Type B pancreatic cell (in vitro differentiated cells): ENCODE data around the gene H6PD. TPM values are rescaled to one million over a fixed set of nuclear protein-coding genes. Genes with fewer than 3 reads are reported as not detected.
"Not testable (repeated sequence)": the region's sequence is repeated elsewhere in the genome, so short reads cannot be mapped to it uniquely, and the experiment has no call there.

Source experiments
- DNase-seq: peaks from one replicate; pipeline ENCODE4 v3.0.0; 2021; ENCODE audit warnings: mixed read lengths; ENCODE audit not compliant: unreplicated experiment; ENCODE audit errors: extremely low spot score
- H3K27ac Mint-ChIP-seq: 2 replicates; pipeline ENCODE4 v1.8.0; 2021; ENCODE audit warnings: mild to moderate bottlenecking, mixed read lengths
- H3K27me3 Mint-ChIP-seq: 2 replicates; pipeline ENCODE4 v1.8.0; 2021; ENCODE audit warnings: mixed read lengths
- H3K36me3 Mint-ChIP-seq: 2 replicates; pipeline ENCODE4 v1.8.0; 2021; ENCODE audit warnings: mixed read lengths
- H3K4me1 Mint-ChIP-seq: one replicate; pipeline ENCODE4 v1.8.0; 2021; ENCODE audit warnings: mixed read lengths; ENCODE audit not compliant: unreplicated experiment
- H3K4me3 Mint-ChIP-seq: 2 replicates; pipeline ENCODE4 v1.8.0; 2021; ENCODE audit warnings: mild to moderate bottlenecking, mixed read lengths
- H3K9me3 Mint-ChIP-seq: 2 replicates; pipeline ENCODE4 v1.8.0; 2021; ENCODE audit warnings: mixed read lengths
- CTCF ChIP-seq: fragments of 200-600 bp; sonication (generic); conservative IDR thresholded peaks from 2 replicates; pipeline ENCODE4 v1.5.0; 2021; ENCODE audit warnings: antibody characterized with exemption, mild to moderate bottlenecking
- total RNA-seq: library from RNA; stranded (reverse); gene quantifications from 2 replicates; pipeline ENCODE4 v1.2.1, GENCODE V29; 2021; ENCODE audit warnings: low replicate concordance

H6PD gene
- total RNA-seq, 1 donor from 2014 or later, result 26.1 TPM

DNA sequence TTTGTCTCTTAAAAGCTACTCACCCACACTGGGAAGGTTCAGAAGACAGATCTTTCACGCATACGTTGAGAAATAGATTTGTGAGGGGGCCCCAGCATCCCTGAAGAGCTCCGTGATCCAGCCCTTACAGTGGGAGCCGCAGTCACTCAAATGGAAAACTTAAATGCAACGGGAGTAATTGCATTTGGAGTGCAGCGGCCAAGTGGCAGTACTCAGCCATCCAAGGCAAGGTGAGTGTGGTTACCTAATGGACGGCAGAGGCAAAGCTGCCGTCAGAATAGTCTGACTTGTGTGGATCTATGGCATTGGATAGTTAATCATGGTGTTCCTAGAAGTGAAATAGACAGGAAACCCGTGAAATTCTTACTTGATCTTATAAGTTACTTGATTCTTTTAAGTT, 63.3 kb downstream of the H6PD start:
- Mint-ChIP-seq H3K27me3 (no peaks in the 10 kb centered on the region), H3K4me3 (no peak overlapping the region), H3K4me1 (peaks cover 35% of the 10 kb centered on the region), H3K27ac (peak overlapping the region; percentile 8), H3K36me3 (peaks cover 8% of the 10 kb centered on the region), H3K9me3 (no peaks in the 10 kb centered on the region)
- no peak for DNase-seq
- no peak for TF ChIP-seq CTCF

- Mint-ChIP-seq H3K4me1 (peaks cover 39% of the 10 kb centered on the region), H3K4me3 (no peak overlapping the region), H3K9me3 (no peaks in the 10 kb centered on the region), H3K27me3 (no peaks in the 10 kb centered on the region), H3K27ac (no peak overlapping the region), H3K36me3 (peaks cover 8% of the 10 kb centered on the region)
- TF ChIP-seq CTCF, result no peak
- no peak for DNase-seq
Measured at GRCh38 chr1:9298282-9298681, 63.7 kb downstream of the H6PD start.

- H3K27ac Mint-ChIP-seq, result peak overlapping the region; percentile 98
- peaks cover 39% of the 10 kb centered on the region for H3K4me1 Mint-ChIP-seq
- H3K36me3 Mint-ChIP-seq, DNase-seq, H3K9me3 Mint-ChIP-seq, H3K27me3 Mint-ChIP-seq: not testable (repeated sequence)
- H3K4me3 Mint-ChIP-seq, result peak overlapping the region; percentile 34
Measured at GRCh38 chr1:9299571-9300541, 65.3 kb downstream of the H6PD start.

DNA sequence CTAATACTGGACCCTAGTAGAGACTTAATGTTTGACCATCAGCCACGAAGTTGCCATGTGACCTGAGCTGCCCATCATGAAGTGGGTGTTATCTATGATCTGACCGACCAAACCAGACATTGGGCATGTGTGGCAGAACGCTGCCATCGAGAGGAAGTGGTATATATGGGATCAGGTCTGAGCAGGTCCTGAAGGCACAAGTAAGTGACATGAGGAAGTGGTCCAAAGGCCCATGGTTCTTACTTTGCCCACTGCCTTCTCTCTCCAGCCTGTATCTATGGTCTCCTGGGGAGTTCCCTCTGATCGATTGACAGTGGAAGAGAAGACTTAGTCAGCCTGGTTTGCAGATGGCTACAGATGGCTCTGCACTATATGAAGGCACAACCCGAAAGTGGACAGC, 66.0 kb downstream of the H6PD start:
- Mint-ChIP-seq H3K4me1 (peaks cover 33% of the 10 kb centered on the region), H3K27me3 (no peaks in the 10 kb centered on the region), H3K4me3 (peak overlapping the region; percentile 34)

DNA sequence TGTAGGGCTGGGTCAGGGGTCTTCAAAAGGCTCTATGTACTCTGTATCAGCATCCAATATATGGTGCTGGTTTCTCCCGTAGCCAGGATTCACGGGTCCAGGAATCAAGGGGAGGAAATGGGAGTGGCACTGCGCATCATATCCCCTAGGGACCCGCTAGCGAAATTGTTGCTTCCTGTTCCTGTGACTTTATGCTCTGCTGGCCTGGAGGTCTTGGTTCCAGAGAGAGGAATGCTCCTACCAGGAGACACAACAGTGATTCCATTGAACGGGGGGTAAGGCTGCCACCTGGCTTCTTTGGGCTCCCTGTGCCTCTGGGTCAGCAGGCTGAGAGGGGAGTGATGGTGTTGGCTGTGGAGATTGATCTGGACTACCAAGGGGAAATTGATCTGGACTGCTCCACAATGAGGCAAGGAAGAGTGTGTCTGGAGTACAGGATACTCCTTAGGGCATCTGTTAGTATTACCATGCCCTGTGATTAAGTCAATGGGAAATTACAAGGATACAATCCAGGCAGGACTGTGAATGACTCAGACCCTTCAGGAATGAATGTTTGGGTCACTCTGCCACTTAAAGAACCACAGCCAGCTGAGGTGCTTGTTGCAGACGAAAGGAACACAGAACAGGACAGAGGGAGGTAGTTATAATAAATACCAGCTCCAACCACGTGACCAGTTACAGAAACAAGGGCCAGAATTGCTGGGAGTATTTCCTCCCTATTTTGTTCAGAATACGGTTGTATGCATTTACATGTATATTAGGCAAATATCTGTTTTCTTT, 68.4 kb downstream of the H6PD start:
- H3K27me3 Mint-ChIP-seq, result no peaks in the 10 kb centered on the region

More for the DNA sequence above, 66.0 kb downstream of the H6PD start:
- no peak for TF ChIP-seq CTCF
- no peak for DNase-seq
- Mint-ChIP-seq H3K36me3 (peaks cover 8% of the 10 kb centered on the region), H3K27ac (peak overlapping the region; percentile 98), H3K9me3 (no peaks in the 10 kb centered on the region)

More for the DNA sequence above, 68.4 kb downstream of the H6PD start:
- Mint-ChIP-seq H3K36me3 (peaks cover 8% of the 10 kb centered on the region), H3K4me3 (peak overlapping the region; percentile 5), H3K27ac (peak overlapping the region; percentile 44), H3K9me3 (no peaks in the 10 kb centered on the region), H3K4me1 (peaks cover 31% of the 10 kb centered on the region)
- DNase-seq, result no peak
- TF ChIP-seq CTCF, result no peak
